ENCODE measurements around the gene C16orf96.

DNA sequence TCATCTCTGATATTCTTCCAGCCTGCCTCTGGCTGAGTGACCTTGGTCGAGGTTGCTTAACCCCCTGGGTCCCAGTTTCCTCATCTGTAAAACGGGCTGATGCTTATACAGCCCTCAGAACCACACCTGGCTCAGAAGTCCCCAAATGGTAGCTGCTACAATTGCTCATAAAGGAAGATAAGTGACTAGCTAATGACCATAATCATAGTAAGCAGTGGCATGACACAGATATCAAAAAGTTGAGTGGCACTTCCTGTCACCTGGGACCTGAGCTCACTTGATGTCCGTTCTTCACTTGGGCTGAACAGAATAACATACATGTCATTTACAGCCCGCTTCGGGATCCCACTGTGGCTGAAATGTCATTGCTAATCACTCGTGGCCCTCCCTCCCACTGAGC is 70.3 kb downstream of the C16orf96 start:
- TF ChIP-seq EZH2phosphoT487 (IDR thresholded peaks at IDR 0.05; ENCODE audit: unreplicated experiment) (no peak), EZH2 (IDR thresholded peaks at IDR 0.05; ENCODE audit: low read depth, unreplicated experiment) (no peak), CREB1 (CRISPR knock-in tag; IDR thresholded peaks at IDR 0.05; ENCODE audit: low read depth) (no peak), POLR2AphosphoS5 (IDR thresholded peaks at IDR 0.05; ENCODE audit: low read depth) (no peak), NANOG (IDR thresholded peaks at IDR 0.05; ENCODE audit: borderline replicate concordance) (no peak), STAT1 (IDR thresholded peaks at IDR 0.05; ENCODE audit: unreplicated experiment) (no peak), ZNF331 (CRISPR knock-in tag; IDR thresholded peaks at IDR 0.05; ENCODE audit: low read depth) (no peak)
- TF ChIP-seq, protein P1, sequence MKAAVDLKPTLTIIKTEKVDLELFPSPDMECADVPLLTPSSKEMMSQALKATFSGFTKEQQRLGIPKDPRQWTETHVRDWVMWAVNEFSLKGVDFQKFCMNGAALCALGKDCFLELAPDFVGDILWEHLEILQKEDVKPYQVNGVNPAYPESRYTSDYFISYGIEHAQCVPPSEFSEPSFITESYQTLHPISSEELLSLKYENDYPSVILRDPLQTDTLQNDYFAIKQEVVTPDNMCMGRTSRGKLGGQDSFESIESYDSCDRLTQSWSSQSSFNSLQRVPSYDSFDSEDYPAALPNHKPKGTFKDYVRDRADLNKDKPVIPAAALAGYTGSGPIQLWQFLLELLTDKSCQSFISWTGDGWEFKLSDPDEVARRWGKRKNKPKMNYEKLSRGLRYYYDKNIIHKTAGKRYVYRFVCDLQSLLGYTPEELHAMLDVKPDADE (IDR thresholded peaks at IDR 0.05) = no peak
- TF ChIP-seq, protein P2, sequence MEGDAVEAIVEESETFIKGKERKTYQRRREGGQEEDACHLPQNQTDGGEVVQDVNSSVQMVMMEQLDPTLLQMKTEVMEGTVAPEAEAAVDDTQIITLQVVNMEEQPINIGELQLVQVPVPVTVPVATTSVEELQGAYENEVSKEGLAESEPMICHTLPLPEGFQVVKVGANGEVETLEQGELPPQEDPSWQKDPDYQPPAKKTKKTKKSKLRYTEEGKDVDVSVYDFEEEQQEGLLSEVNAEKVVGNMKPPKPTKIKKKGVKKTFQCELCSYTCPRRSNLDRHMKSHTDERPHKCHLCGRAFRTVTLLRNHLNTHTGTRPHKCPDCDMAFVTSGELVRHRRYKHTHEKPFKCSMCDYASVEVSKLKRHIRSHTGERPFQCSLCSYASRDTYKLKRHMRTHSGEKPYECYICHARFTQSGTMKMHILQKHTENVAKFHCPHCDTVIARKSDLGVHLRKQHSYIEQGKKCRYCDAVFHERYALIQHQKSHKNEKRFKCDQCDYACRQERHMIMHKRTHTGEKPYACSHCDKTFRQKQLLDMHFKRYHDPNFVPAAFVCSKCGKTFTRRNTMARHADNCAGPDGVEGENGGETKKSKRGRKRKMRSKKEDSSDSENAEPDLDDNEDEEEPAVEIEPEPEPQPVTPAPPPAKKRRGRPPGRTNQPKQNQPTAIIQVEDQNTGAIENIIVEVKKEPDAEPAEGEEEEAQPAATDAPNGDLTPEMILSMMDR (conservative IDR thresholded peaks at IDR 0.05; ENCODE audit: low read depth in 2 of 2) = no peak

Data from GM23338 (cell line).